ENCODE data around the gene ITPR2.

ITPR2 gene

DNA sequence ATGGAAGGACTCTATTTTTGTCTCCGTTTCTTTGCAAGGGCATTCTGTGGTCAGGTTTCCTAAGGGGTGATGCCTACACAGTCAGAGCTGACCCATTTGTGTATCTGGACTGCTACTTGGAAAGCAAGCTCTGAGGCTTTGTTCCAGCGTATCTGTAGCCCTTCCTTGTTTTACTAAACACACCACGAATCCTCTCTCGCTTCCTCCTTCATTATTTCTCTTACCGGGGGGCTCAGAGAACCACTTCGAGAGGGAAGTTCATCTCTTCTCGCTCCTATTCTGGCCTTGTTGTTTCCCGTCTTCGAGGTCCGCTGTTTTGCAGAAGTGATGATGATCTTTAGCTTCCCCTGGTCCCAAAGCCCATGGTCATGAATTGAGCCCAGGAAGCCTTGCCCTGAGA lies 472.9 kb downstream of the ITPR2 start:
- TF ChIP-seq, protein P1, sequence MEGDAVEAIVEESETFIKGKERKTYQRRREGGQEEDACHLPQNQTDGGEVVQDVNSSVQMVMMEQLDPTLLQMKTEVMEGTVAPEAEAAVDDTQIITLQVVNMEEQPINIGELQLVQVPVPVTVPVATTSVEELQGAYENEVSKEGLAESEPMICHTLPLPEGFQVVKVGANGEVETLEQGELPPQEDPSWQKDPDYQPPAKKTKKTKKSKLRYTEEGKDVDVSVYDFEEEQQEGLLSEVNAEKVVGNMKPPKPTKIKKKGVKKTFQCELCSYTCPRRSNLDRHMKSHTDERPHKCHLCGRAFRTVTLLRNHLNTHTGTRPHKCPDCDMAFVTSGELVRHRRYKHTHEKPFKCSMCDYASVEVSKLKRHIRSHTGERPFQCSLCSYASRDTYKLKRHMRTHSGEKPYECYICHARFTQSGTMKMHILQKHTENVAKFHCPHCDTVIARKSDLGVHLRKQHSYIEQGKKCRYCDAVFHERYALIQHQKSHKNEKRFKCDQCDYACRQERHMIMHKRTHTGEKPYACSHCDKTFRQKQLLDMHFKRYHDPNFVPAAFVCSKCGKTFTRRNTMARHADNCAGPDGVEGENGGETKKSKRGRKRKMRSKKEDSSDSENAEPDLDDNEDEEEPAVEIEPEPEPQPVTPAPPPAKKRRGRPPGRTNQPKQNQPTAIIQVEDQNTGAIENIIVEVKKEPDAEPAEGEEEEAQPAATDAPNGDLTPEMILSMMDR (conservative IDR thresholded peaks at IDR 0.05; ENCODE audit: low read depth, low read length) = no peak
- no peak for DNase-seq (ENCODE audit: low read depth)
- no peak overlapping the region for H3K4me3 ChIP-seq (ENCODE audit: low read length)

DNA sequence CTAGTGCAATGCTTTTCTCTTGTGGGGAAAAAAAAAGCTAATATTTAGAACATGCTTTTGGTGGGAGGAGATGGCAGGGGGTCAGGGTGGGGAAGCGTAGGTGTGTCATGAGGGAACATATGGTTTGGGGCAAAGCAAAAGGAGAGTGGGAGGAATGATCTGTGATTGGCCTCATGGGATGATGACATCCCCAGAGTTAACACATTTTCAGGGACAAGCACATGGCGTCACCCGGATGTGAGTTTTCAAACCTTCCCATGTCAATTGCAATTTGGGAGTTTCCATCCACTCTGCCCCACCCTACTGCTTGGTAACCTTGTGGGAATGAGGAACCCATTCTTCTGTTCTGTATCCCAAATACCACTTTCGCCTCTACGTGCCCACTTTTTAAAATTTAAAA lies 473.4 kb downstream of the ITPR2 start:
- DNase-seq (ENCODE audit: low read depth) = no peak
- TF ChIP-seq, protein P1 (conservative IDR thresholded peaks at IDR 0.05; ENCODE audit: low read depth, low read length) = no peak

DNA sequence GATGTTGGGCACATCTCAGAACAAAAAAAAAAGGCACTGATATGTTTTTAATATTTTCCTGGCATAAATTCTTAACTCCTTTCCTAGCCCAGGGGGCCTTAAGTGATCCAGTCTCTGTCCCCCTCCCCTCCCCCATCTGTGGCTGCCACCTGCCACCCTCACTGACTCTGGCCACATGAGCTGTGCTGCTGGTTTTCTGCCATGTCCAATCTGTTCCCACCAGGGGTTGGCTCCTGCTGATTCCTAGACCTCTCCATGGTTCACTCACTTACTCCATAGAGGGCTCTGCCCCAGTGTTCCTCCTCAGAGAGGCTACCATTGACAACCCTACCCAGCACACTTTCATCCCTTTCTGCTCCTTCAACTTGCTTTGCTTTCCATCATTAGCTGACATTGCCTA lies 474.3 kb downstream of the ITPR2 start:
- no peak overlapping the region for H3K4me3 ChIP-seq (ENCODE audit: low read length)
- TF ChIP-seq, protein P1 (conservative IDR thresholded peaks at IDR 0.05; ENCODE audit: low read depth, low read length) = no peak
- DNase-seq (ENCODE audit: low read depth) = no peak

More for the DNA sequence above, 473.4 kb downstream of the ITPR2 start:
- H3K4me3 ChIP-seq (ENCODE audit: low read length) = no peak overlapping the region

DNA sequence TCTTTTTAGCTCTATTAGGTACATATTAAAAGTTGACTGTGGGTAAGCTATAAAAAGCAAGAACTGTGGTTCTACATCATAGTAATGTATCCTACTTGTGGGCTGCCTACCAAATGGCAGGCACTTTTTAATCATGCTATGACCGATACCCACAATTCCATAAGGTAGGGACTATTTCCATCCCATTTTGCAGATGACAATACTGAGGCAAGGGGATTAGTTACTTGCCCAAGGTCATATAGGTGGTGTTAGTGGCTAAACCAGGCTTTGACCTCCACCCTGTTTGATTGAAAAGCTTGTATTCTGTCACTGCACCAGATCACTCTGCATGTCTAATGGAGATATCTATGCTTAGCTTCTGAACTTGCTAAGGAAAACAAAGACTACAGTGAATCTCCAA lies 485.7 kb downstream of the ITPR2 start:
- DNase-seq (ENCODE audit: low read depth) = no peak
- TF ChIP-seq, protein P1 (conservative IDR thresholded peaks at IDR 0.05; ENCODE audit: low read depth, low read length) = no peak

GRCh38 chr12:26346736-26347135 lies 486.3 kb downstream of the ITPR2 start:
- DNase-seq (ENCODE audit: low read depth) = no peak
- TF ChIP-seq, protein P1 (conservative IDR thresholded peaks at IDR 0.05; ENCODE audit: low read depth, low read length) = no peak
- no peak overlapping the region for H3K4me3 ChIP-seq (ENCODE audit: low read length)

More for the DNA sequence above, 485.7 kb downstream of the ITPR2 start:
- H3K4me3 ChIP-seq (ENCODE audit: low read length) = no peak overlapping the region

GRCh38 chr12:26345471-26346003 lies 487.5 kb downstream of the ITPR2 start:
- H3K4me3 ChIP-seq (ENCODE audit: low read length) = no peak overlapping the region
- TF ChIP-seq, protein P1 (conservative IDR thresholded peaks at IDR 0.05; ENCODE audit: low read depth, low read length) = no peak
- peak; percentile 40 for DNase-seq (ENCODE audit: low read depth)

DNA sequence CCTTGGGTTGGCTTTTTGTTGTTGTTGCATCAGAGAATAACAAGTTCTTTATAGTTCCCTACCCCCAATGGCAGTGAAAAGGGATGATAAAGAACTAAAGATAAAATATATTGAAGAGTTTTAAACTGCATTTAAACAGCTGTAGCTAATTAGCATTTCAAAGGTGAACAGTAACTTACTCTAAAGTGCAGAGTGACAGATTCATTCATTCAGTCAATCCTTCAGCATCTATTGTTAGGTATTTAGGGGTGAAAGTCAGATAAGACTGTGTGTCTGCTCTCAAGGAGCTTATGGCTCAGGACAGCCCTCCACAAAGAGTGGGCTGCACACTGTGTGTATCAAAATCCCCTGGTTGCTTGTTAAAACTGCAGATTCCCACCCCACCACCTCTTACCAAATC lies 491.5 kb downstream of the ITPR2 start:
- no peak for DNase-seq (ENCODE audit: low read depth)
- TF ChIP-seq, protein P1 (conservative IDR thresholded peaks at IDR 0.05; ENCODE audit: low read depth, low read length) = no peak
- H3K4me3 ChIP-seq (ENCODE audit: low read length) = no peak overlapping the region

Data from retinal pigment epithelial cell (primary cell).